NCI-H524 (cell line): ENCODE measurements around the gene FBLN2.

Source experiments
- DNase-seq, 2 experiments: peaks; one replicate each; lab custom pipeline; 2025; lab: John Stamatoyannopoulos, UW

Gene FBLN2

DNA sequence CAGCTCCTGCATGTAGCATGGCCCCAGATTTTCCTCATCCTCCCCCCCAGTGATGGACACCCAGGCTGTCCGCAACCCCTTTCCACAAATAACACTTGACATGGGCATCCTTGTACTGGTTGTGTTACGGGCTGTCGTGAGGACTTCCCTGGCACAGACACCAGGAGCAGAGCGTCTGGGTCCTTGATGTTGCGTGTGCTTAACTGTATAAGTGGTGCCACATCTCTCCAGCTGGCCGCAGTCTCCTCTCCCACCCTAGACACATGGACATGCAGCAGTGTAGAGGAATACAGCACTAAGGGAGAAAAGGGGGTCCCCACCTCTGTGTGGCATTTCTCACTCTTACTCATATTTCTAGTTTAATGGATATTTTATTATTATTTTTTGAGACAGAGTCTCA, 56.6 kb downstream of the FBLN2 start:
- no peak for DNase-seq

DNA sequence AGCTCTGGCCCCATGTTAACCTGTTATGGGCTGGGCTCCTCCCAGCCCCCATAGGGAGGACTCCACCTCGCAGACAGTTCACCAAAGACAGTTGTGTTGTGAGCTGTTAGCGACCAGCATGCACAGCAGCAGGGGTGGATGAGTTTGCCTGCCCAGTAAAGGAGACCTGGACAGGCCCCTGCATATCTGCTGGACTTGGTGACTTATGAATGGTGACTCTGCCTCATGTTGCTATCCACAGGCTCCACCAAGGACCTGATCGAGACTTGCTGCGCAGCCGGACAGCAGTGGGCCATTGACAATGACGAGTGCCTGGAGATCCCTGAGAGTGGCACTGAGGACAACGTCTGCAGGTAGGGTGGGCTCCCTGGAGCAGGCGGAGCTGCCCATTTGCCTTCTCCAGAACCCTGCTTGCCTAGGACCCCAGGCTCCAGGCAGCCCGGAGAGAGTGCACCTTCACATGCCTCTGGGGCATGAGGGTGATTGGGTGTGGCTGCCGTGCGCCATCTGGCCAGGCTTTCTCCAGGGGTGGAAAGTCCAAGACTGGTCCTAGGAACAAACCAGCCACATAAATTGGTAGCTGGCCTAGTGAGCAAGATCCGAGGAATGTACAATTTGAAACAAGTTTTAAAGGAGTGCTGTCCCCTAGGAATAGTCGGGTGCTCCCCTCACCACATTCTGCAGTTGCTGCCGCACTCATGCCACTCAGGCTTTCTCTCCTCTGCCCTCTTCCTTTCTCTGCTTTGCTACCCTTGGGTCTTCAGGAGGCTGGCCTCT, 59.1 kb downstream of the FBLN2 start:
- DNase-seq: no peak

- no peak for DNase-seq
Measured at GRCh38 chr3:13608969-13609725, 60.2 kb downstream of the FBLN2 start.

GRCh38 chr3:13610006-13610570, 61.2 kb downstream of the FBLN2 start:
- no peak for DNase-seq

DNA sequence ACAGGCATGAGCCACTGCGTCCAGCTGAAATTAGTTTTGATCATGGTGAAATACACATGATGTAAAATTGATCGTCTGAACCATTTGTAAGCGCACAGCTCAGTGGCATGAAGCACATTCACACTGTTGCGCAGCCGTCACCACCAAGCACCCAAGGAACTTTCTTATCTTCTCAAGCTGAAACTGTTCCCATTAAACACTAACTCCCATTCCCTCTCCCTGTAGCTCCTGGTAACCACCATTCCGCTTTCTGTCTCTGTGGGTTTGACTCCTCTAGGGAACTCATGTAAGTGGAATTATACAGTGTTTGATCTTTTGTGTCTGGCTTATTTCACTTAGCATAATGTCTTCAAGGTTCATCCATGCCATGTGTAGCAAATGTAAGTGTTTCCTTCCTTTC, 62.3 kb downstream of the FBLN2 start:
- no peak for DNase-seq

- no peak for DNase-seq
Measured at GRCh38 chr3:13612829-13613228, 63.9 kb downstream of the FBLN2 start.

DNA sequence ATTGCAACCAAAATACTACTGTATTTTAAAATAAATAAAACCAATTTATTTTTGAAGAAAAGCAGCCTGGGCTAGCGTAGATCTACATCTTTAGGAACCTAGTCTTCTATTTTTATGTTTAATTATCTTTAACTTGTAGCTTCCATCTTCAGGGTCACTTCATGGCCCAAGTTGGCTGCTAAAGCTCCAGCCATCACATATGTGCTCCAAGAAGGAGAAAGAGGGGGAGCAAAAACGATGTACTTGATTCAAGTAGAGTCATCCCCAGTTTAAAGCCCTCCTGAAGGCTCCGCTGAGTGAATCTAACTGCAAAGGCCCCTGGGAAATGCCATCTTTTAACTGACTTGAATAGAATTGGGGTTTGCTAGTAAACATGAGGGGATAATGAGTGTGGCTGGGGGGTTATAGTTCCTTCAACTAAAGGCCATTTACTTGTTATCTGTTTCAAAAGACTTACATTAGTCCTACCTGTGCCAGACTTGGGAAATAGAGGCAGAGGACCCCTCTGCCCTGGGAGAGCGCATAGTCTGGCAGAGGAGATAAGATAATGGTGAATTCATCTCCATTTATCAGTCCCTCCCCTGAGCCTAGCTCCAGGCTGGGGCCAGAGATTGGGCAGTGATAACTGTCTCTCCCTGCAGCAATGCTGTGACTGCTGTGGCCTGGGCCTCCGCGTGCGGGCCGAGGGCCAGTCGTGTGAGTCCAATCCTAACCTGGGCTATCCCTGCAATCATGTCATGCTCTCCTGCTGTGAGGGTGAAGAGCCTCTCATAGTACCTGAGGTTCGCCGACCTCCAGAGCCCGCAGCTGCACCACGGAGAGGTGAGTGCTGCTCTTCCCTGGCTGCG, 64.6 kb downstream of the FBLN2 start:
- DNase-seq: no peak

GRCh38 chr3:13614607-13615006, 65.7 kb downstream of the FBLN2 start:
- no peak for DNase-seq

- no peak for DNase-seq
Measured at GRCh38 chr3:13615019-13615528, 66.1 kb downstream of the FBLN2 start.

DNA sequence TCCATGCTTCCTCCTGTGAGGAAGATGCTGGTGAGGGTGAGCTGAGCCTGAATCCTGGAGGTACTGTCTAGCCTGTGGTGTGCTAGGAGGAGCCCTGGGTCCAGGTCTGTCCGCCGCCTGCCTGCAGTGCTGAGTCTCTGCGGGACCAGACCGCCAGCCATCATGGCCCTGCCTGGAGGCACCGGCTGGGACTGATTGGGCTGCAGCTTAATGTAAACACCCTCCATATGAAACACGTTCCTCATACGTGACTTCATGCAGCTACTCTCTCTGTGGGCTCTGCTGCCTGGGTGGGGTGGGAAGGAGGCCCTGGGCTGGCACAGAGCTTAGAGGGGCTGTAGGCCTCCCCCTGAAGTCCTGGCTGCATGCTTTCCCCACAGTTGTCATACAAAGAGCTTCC, 67.4 kb downstream of the FBLN2 start:
- DNase-seq: no peak

- DNase-seq: no peak
Measured at GRCh38 chr3:13617097-13617738, 68.3 kb downstream of the FBLN2 start.

DNA sequence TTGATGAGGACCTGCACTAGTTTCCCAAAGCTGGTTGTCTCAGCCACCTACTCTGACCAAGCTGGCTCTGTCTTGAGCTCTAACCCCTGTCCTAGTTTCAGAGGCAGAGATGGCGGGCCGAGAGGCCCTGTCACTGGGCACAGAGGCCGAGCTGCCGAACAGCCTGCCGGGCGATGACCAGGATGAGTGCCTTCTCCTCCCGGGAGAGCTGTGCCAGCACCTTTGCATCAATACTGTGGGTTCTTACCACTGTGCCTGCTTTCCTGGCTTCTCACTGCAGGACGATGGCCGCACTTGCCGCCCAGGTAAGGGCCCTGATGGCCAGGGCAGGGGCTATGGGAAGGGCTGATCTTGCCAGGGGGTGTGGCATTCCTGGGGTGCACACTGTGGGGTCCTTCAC, 69.1 kb downstream of the FBLN2 start:
- DNase-seq: no peak

DNA sequence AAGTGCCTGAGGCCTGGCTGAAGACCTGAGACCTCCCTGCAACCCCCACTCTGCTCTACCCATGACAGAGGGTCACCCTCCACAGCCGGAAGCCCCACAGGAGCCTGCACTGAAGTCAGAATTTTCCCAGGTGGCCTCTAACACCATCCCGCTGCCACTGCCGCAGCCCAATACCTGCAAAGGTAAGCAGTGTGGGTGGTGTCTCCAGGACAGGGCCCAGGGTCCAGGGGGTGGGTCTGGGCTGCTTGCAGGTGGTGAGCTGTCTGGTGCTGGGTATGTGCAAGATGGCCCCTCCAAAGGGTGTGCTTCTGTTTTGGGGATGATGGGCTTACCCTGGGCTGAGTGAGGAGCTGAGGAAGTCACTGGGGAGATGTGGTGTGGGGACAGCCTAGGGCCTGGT, 69.9 kb downstream of the FBLN2 start:
- no peak for DNase-seq

DNA sequence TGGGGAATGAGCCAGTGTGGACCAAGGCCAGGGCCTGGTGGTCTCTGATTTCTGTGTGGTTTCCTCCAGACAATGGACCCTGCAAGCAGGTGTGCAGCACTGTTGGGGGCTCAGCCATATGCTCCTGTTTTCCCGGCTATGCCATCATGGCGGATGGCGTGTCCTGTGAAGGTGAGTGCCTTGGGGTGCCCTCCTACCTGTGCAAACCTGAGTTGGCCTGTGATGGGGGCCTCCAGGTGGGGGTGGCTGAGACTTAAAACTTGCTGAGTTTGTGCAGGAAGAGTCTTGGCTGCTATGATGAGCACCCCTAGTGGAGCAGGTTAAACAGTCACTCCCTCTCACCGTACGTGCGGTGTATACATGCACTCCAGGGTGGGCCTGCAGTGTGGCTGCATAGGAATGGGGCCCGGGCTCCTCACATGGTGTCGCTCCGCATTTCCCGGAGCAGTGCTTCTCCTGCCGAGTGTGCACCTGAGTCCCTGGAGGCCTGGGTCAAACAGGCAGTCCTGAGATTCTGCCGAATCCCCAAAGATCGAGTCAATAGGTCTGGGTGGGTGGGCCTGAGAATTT, 70.8 kb downstream of the FBLN2 start:
- no peak for DNase-seq

- no peak for DNase-seq
Measured at GRCh38 chr3:13620281-13620680, 71.4 kb downstream of the FBLN2 start.

- DNase-seq: no peak
Measured at GRCh38 chr3:13620776-13621365, 71.9 kb downstream of the FBLN2 start.

DNA sequence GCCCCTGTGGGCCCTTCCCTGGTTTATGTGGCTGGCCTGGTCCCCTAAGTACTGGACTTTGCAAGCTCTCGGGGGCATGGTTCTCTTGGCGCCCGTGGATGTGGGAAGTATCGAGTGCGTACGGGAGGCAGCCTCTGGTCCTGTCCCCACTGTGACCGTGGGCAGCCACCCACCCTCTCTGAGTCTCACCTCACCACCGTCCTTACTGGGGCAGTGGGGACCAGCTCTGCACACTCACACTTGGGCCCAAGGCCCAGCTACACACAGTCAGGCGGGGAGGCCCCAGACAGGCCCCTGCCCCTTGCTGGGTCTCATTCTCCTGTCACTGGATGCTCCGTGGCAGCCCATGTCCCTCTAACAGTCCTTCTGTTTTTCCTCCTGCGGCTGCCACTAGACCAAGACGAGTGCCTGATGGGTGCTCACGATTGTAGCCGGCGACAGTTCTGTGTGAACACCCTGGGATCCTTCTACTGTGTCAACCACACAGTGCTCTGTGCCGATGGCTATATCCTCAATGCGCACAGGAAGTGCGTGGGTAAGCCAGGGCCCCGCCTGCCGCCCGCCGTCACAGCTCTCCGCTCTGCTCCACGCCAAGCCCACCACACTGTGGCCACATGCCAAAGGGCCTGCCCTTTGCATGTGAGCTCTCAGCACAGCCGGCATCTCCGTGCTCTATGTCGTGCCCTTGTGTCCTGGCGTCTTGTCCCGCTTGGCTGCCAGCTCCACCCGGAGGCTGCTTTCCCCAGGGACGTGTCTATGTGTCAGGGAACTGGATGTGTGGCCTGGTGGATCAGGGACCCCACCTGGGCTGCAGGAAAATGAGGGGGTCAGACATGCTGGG, 72.7 kb downstream of the FBLN2 start:
- DNase-seq: no peak

- no peak for DNase-seq
Measured at GRCh38 chr3:13622356-13622755, 73.4 kb downstream of the FBLN2 start.

DNA sequence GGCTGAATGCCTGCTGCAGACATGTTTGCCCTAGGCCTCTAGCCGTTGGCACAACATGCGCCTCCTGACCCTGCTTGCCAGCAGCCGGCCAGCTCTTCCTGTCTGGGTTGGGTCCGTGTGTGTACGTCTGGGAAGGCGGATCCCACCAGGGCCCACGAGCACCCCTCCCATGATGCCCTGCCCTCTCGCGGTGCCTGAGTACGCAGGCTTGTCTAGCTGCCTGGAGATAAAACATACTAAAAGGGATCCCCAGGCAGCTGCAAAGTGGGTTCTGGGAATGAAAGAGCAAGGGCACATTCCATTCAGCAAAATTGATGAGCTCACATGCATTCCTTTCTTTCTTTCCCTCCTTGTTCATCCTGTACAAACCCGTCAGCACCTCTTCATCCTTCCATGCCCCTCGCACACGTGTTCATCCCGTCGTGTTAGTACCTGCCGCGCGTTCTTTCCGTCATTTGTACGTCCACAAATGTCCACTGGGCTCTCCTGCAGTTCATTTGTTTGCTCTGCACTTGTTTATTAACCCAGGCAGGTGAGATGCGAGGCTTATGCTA, 74.3 kb downstream of the FBLN2 start:
- no peak for DNase-seq

DNA sequence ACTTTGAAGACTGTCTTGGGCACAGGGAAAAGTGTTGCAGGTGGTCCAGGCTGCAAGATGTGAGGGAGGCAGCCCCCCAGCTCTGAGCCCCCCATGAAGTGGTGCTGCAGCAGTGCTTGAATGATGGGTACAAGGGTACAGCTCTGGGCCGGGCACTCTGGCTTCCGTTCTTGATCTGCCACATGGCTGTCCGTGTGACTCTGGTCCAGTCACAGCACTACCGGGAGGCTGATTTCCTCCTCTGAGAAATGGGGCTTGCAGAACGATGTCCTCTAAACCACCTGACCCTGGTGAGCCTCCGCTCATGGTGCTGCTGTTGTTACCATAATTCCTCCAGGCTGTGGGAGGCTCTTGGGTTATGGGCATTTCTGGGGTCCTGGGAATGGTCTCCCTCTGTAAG, 75.1 kb downstream of the FBLN2 start:
- no peak for DNase-seq
